ENCODE results near the gene MYOF. TPM values are rescaled to one million over a fixed set of nuclear protein-coding genes. Genes with fewer than 3 reads are reported as not detected.

MYOF gene
- total and polyA plus RNA-seq, 4 donors: 23.4 to 194 (median 82.2) TPM

DNA sequence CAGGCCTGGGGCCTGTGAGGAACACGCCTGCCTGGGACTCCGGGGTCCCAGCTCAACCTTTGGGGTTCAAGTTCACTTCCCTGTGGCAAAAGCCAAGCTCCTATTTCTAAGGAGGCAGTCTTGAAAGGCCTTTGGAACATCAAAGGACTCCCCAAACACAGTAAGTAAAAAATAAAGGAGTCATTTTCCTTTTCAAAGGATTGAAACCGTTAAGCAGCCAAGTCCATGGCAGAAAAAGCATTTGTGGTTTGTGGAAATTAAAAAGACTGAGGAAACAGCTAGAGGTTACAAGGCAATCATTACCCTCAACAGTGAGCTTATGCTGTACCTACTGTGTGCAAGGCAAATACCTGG, 200.8 kb downstream of the MYOF start:
- H3K9ac ChIP-seq (ENCODE audit: insufficient read depth in 1 of 2, low read length in 2 of 2): no peak overlapping the region
- H3K27ac ChIP-seq (ENCODE audit: low read depth in 1 of 2, low read length in 1 of 2): no peak overlapping the region
- ATAC-seq (ENCODE audit: insufficient read depth, low FRiP score) (no peak), DNase-seq (no peak)
- H3K4me1 ChIP-seq (ENCODE audit: control insufficient read depth in 5 of 5, insufficient read depth in 5 of 5, low read length in 5 of 5): no peaks in the 10 kb centered on the region
- H3K27me3 ChIP-seq (ENCODE audit: control insufficient read depth in 3 of 3, insufficient read depth in 3 of 3, low read length in 2 of 3): no peaks in the 10 kb centered on the region
- TF ChIP-seq, protein P1, sequence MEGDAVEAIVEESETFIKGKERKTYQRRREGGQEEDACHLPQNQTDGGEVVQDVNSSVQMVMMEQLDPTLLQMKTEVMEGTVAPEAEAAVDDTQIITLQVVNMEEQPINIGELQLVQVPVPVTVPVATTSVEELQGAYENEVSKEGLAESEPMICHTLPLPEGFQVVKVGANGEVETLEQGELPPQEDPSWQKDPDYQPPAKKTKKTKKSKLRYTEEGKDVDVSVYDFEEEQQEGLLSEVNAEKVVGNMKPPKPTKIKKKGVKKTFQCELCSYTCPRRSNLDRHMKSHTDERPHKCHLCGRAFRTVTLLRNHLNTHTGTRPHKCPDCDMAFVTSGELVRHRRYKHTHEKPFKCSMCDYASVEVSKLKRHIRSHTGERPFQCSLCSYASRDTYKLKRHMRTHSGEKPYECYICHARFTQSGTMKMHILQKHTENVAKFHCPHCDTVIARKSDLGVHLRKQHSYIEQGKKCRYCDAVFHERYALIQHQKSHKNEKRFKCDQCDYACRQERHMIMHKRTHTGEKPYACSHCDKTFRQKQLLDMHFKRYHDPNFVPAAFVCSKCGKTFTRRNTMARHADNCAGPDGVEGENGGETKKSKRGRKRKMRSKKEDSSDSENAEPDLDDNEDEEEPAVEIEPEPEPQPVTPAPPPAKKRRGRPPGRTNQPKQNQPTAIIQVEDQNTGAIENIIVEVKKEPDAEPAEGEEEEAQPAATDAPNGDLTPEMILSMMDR (IDR thresholded peaks at IDR 0.05; ENCODE audit: control extremely low read depth, extremely low read depth): no peak
- no peaks in the 10 kb centered on the region for H3K36me3 ChIP-seq (ENCODE audit: control insufficient read depth in 4 of 4, insufficient read depth in 4 of 4, low read length in 4 of 4)
- H3K4me3 ChIP-seq: no peak overlapping the region
- no peaks in the 10 kb centered on the region for H3K9me3 ChIP-seq (ENCODE audit: control insufficient read depth in 4 of 4, insufficient read depth in 3 of 4, low read length in 3 of 4)
- 90 to 91% methylated on average over 3 of the region's 3 CpGs for WGBS, 2 donors

DNA sequence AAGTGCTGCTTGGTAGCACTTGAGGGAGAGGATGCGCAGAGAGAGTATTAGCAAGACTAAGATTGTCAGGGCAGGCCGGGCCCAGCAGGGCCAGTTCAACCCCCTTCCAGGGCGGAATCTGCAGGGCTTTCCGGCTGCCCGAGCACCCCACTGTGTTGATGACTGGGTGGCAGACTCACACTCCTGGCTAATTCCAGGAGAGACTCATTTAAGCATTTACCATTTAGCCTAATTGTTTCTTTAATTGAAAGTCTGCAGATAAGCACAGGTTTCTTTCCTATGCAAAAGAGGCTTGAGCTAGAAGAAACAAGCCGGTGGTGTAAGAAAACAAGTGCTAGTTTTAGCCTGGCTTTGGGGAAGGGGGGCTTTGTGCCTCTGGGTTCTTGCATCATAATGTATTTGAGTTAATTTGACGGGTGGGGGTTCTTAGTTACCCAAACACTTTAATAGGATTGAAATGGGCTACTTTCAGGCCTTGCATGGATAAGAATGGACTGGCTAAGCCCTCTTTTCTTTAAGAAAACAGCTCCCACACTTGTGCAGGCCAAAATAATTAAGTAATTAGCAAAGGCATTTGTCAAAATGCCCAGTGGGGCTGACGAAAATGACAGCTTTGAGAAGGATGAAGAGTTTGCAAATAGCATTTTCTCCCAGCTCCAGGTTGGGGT, 201.3 kb downstream of the MYOF start:
- 63 to 72% methylated on average over 8 of the region's 8 CpGs for WGBS, 2 donors
- Histone ChIP-seq H3K4me3 (no peak overlapping the region), H3K36me3 (ENCODE audit: control insufficient read depth in 4 of 4, insufficient read depth in 4 of 4, low read length in 4 of 4) (no peaks in the 10 kb centered on the region), H3K27me3 (ENCODE audit: control insufficient read depth in 3 of 3, insufficient read depth in 3 of 3, low read length in 2 of 3) (no peaks in the 10 kb centered on the region), H3K9me3 (ENCODE audit: control insufficient read depth in 4 of 4, insufficient read depth in 3 of 4, low read length in 3 of 4) (no peaks in the 10 kb centered on the region), H3K27ac (ENCODE audit: low read depth in 1 of 2, low read length in 1 of 2) (no peak overlapping the region), H3K9ac (ENCODE audit: insufficient read depth in 1 of 2, low read length in 2 of 2) (no peak overlapping the region), H3K4me1 (ENCODE audit: control insufficient read depth in 5 of 5, insufficient read depth in 5 of 5, low read length in 5 of 5) (no peaks in the 10 kb centered on the region)
- DNase-seq (no peak), ATAC-seq (ENCODE audit: insufficient read depth, low FRiP score) (no peak)
- TF ChIP-seq, protein P1 (IDR thresholded peaks at IDR 0.05; ENCODE audit: control extremely low read depth, extremely low read depth): no peak

DNA sequence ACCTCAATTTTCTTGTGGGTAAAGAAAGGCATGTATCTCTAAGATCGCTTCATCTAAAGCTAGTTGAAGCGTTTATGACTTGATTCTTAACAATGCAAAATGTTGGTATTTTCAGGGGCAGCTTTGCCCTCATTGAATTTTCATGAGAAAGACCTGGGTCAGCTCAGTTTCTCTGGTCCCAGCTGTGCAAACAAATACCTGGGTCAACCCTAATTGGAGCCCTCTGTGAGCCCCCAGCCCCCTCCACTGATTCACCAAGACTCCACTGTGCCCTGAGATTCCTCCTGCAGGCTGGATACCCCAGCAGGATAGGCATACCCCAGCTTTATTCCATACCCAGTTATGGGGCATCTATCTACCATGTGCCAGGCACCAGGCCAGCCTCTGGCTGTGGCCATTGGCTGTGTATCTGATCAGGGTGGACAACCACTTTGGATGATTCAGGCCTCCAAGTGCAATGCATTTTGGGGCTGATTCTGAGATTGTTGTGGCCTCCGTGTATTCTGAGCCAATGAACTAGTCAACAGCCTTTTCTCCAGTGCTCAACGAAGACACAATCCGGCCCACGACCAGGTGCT, 201.9 kb downstream of the MYOF start:
- H3K4me1 ChIP-seq (ENCODE audit: control insufficient read depth in 5 of 5, insufficient read depth in 5 of 5, low read length in 5 of 5): no peaks in the 10 kb centered on the region
- ATAC-seq (ENCODE audit: insufficient read depth, low FRiP score): no peak
- no peak overlapping the region for H3K4me3 ChIP-seq
- H3K27ac ChIP-seq (ENCODE audit: low read depth in 1 of 2, low read length in 1 of 2): no peak overlapping the region
- TF ChIP-seq, protein P1 (IDR thresholded peaks at IDR 0.05; ENCODE audit: control extremely low read depth, extremely low read depth): no peak
- 89 to 92% methylated on average over 6 of the region's 6 CpGs for WGBS, 2 donors
- DNase-seq: no peak
- H3K9ac ChIP-seq (ENCODE audit: insufficient read depth in 1 of 2, low read length in 2 of 2): no peak overlapping the region
- H3K27me3 ChIP-seq (ENCODE audit: control insufficient read depth in 3 of 3, insufficient read depth in 3 of 3, low read length in 2 of 3): no peaks in the 10 kb centered on the region
- H3K36me3 ChIP-seq (ENCODE audit: control insufficient read depth in 4 of 4, insufficient read depth in 4 of 4, low read length in 4 of 4): no peaks in the 10 kb centered on the region
- no peaks in the 10 kb centered on the region for H3K9me3 ChIP-seq (ENCODE audit: control insufficient read depth in 4 of 4, insufficient read depth in 3 of 4, low read length in 3 of 4)
